DOHH2 (cell line): Measurements from ENCODE around the gene ANXA6.

Experiments used
- CTCF ChIP-seq: fragments of 200-600 bp; sonication (generic); IDR thresholded peaks from one replicate; pipeline ENCODE4 v1.5.1; 2014; ENCODE audit warnings: antibody characterized with exemption, mild to moderate bottlenecking, low read depth, low read length; ENCODE audit not compliant: poor library complexity, severe bottlenecking
- EZH2phosphoT487 ChIP-seq: fragments of 200-600 bp; sonication (generic); IDR thresholded peaks from 2 replicates; pipeline ENCODE4 v1.6.1; 2017; ENCODE audit warnings: borderline replicate concordance, mild to moderate bottlenecking, antibody characterized with exemption, low read length, moderate library complexity, mixed read lengths

DNA sequence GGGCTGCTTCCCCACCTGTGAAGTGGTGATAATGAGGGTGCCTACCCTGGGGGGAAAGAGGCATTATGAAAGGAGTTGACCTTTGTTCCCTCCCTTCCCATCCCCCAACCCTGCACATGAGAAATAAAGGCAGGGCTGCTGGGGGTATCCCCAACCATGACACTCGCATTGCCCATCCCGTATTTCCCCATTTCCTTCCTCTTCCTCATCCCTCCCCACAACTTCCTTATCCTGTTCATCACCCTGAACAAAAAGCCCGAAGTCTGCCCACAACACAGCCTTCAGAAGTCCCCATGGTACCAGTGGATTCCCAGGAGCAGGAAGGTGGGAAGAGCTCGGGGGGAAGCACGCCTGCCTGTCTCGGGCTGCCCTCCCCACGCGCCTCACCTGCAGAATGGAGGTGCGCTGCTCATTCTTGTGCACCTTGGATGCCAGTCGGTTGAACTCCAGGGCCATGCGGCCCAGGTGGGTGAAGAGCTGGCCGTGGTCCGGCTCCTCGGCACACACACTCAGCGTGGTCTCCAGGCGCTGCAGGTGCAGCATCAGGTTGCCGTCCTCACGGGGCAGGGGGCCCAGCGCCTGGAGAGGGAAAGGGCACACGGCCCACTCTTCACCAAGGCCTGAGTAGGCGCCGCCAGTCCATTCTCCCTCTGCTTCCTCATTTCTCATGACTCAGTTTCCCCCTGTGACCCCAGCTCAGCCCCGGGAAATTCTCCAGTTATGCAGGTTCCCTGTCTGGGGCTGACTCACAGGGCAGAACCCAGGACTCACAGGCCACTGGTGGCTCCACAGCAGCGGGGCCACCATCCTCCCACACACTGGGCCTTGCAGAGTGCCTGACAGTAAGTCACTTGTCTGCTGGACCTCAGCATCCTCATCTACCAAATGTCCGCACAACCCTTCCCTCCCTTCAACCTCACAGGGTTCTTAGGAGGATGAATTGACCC, 100.9 kb downstream of the ANXA6 start:
- TF ChIP-seq CTCF: no peak
- no peak for TF ChIP-seq EZH2phosphoT487
